AG04450 (cell line): Measurements from ENCODE around the gene PADI6. TPM values are rescaled to one million over a fixed set of nuclear protein-coding genes. Genes with fewer than 3 reads are reported as not detected.

Experiments used
- CTCF ChIA-PET: fragments of 300-600, 350-600 bp; formaldehyde crosslinking; extraction: SDS; loops from one replicate; lab custom pipeline; 2022; ENCODE audit warnings: antibody characterized with exemption, inconsistent platforms; lab: Charles Lee
- POLR2A ChIA-PET: fragments of 350-600 bp; formaldehyde crosslinking; extraction: SDS; loops from one replicate; lab custom pipeline; 2021; ENCODE audit warnings: antibody characterized with exemption, inconsistent platforms; lab: Yijun Ruan, JAX
- DNase-seq: peaks from one replicate; pipeline ENCODE4 v3.0.0-alpha.2; 2011; ENCODE audit warnings: low read depth, low spot score
- H3K27ac ChIP-seq: one replicate; pipeline ENCODE4 v1.5.1; 2012; ENCODE audit warnings: low read depth, low read length, control low read depth
- H3K27me3 ChIP-seq: one replicate; pipeline ENCODE4 v1.6.0; 2012; ENCODE audit warnings: low read length; ENCODE audit not compliant: control insufficient read depth, insufficient read depth
- H3K4me3 ChIP-seq: 2 replicates; pipeline ENCODE4 v1.5.1; 2011; ENCODE audit warnings: mild to moderate bottlenecking, low read depth, low read length, control low read depth
- H3K9me3 ChIP-seq: 2 replicates; pipeline ENCODE4 v1.5.1; 2012; ENCODE audit warnings: low read length; ENCODE audit not compliant: control insufficient read depth, insufficient read depth
- CTCF ChIP-seq: IDR thresholded peaks from 2 replicates; pipeline ENCODE4 v1.5.1; 2011; ENCODE audit warnings: low read depth, low read length, control low read depth, inconsistent platforms
- polyA plus RNA-seq: library from polyadenylated mRNA; depleted of rRNA; stranded (reverse); fragments of >200 nt; gene quantifications from 2 replicates; pipeline ENCODE4 v1.2.3, GENCODE V29; 2011

The PADI6 gene
- polyA plus RNA-seq, 1 experiment: not detected

GRCh38 chr1:17335821-17336710 is 35.9 kb upstream of the PADI6 start:
- no peak overlapping the region for H3K4me3 ChIP-seq
- peak; percentile 88 for TF ChIP-seq CTCF
- no peaks in the 10 kb centered on the region; the same call in 1 of the 2 replicates for H3K9me3 ChIP-seq
- peak; percentile 6 for DNase-seq
- peaks cover 23% of the 10 kb centered on the region for H3K27me3 ChIP-seq
- CTCF ChIA-PET: interaction anchor here (0.7 to 2.6 kb wide), 20 partner anchors 9 to 278 kb away, joined by 3 to 52 read pairs (median 4); no protein-coding TSS in a partner anchor
- POLR2A ChIA-PET: no interaction called here
- no peak overlapping the region for H3K27ac ChIP-seq

GRCh38 chr1:17338706-17339493 is 33.1 kb upstream of the PADI6 start:
- Histone ChIP-seq H3K27me3 (peaks cover 23% of the 10 kb centered on the region), H3K9me3 (no peaks in the 10 kb centered on the region), H3K4me3 (no peak overlapping the region), H3K27ac (no peak overlapping the region)
- no peak for TF ChIP-seq CTCF
- POLR2A ChIA-PET: interaction anchor here (0.6 kb wide), 1 partner anchor 211 kb away, joined by 7 read pairs; no protein-coding TSS in a partner anchor
- CTCF ChIA-PET: interaction anchor here (0.9 to 2.0 kb wide), 2 partner anchors 212 to 213 kb away, joined by 4 to 7 read pairs; no protein-coding TSS in a partner anchor
- no peak for DNase-seq

- TF ChIP-seq CTCF: no peak
- CTCF ChIA-PET: interaction anchor here (2.0 kb wide), 1 partner anchor 214 kb away, joined by 7 read pairs; no protein-coding TSS in a partner anchor
These were observed 32.5 kb upstream of the PADI6 start for GRCh38 chr1:17339521-17339920.

GRCh38 chr1:17340358-17340757 is 31.6 kb upstream of the PADI6 start:
- Histone ChIP-seq H3K4me3 (no peak overlapping the region), H3K27ac (no peak overlapping the region), H3K9me3 (no peaks in the 10 kb centered on the region), H3K27me3 (peaks cover 22% of the 10 kb centered on the region)
- no peak for DNase-seq
- ChIA-PET POLR2A (no interaction called here), CTCF (interaction anchor here (0.7 to 2.0 kb wide), 2 partner anchors 102 to 215 kb away, joined by 4 to 7 read pairs; no protein-coding TSS in a partner anchor)
- no peak for TF ChIP-seq CTCF

More at GRCh38 chr1:17339521-17339920, 32.5 kb upstream of the PADI6 start:
- Histone ChIP-seq H3K4me3 (no peak overlapping the region), H3K27ac (no peak overlapping the region), H3K9me3 (no peaks in the 10 kb centered on the region), H3K27me3 (peaks cover 22% of the 10 kb centered on the region)
- no peak for DNase-seq
- POLR2A ChIA-PET: interaction anchor here (0.6 kb wide), 1 partner anchor 212 kb away, joined by 7 read pairs; no protein-coding TSS in a partner anchor
